NCI-H2029 treated with DMSO at 0.1 percent for 48 hours (cell line): ENCODE data around the gene CYTL1.
"Not testable (repeated sequence)": the region's sequence is repeated elsewhere in the genome, so short reads cannot be mapped to it uniquely, and the experiment has no call there.

Experiments used
- DNase-seq: peaks from one replicate; lab custom pipeline; 2025; lab: John Stamatoyannopoulos, UW

Gene CYTL1

GRCh38 chr4:5033281-5033841, 14.1 kb upstream of the CYTL1 start:
- DNase-seq, result no peak

- no peak for DNase-seq
Observed at GRCh38 chr4:5032813-5033212, 13.6 kb upstream of the CYTL1 start.

- DNase-seq, result no peak
Observed at GRCh38 chr4:5030927-5031326, 11.7 kb upstream of the CYTL1 start.

- no peak for DNase-seq
Observed at GRCh38 chr4:5030221-5030620, 11.0 kb upstream of the CYTL1 start.

GRCh38 chr4:5029447-5029846, 10.2 kb upstream of the CYTL1 start:
- no peak for DNase-seq

- DNase-seq, result no peak
Observed at GRCh38 chr4:5028480-5028879, 9.2 kb upstream of the CYTL1 start.

GRCh38 chr4:5027346-5027745, 8.1 kb upstream of the CYTL1 start:
- no peak for DNase-seq

- DNase-seq, result no peak
Observed at GRCh38 chr4:5026371-5026770, 7.1 kb upstream of the CYTL1 start.

GRCh38 chr4:5024673-5025072, 5.4 kb upstream of the CYTL1 start:
- DNase-seq, result no peak

- DNase-seq, result no peak
Observed at GRCh38 chr4:5021546-5021945, 2.3 kb upstream of the CYTL1 start.

- DNase-seq, result no peak
Observed at GRCh38 chr4:5020341-5020740, 1.1 kb upstream of the CYTL1 start.

GRCh38 chr4:5019796-5020195, 538 bp upstream of the CYTL1 start:
- no peak for DNase-seq

- no peak for DNase-seq
Observed at GRCh38 chr4:5018603-5019002, 655 bp downstream of the CYTL1 start.

- no peak for DNase-seq
Observed at GRCh38 chr4:5018096-5018495, 1.2 kb downstream of the CYTL1 start.

GRCh38 chr4:5014007-5014682, 5.1 kb downstream of the CYTL1 start:
- DNase-seq, result no peak

- no peak for DNase-seq
Observed at GRCh38 chr4:5012958-5013357, 6.3 kb downstream of the CYTL1 start.

- DNase-seq, result no peak
Observed at GRCh38 chr4:5012244-5012898, 6.9 kb downstream of the CYTL1 start.

- DNase-seq, result no peak
Observed at GRCh38 chr4:5010984-5011383, 8.3 kb downstream of the CYTL1 start.

GRCh38 chr4:5009796-5010195, 9.5 kb downstream of the CYTL1 start:
- no peak for DNase-seq

- DNase-seq, result not testable (repeated sequence)
Observed at GRCh38 chr4:5006932-5007331, 12.3 kb downstream of the CYTL1 start.

GRCh38 chr4:5004496-5004895, 14.8 kb downstream of the CYTL1 start:
- DNase-seq, result no peak

- no peak for DNase-seq
Observed at GRCh38 chr4:5003918-5004317, 15.3 kb downstream of the CYTL1 start.

GRCh38 chr4:5003372-5003857, 15.8 kb downstream of the CYTL1 start:
- DNase-seq, result no peak
